WTC11 (cell line): ENCODE data around the gene RALA.

ENCODE experiments used
- ARID4B ChIP-seq: sonication (generic); formaldehyde crosslinking; IDR thresholded peaks from 2 replicates; pipeline ENCODE4 v1.8.0; 2023; ENCODE audit warnings: missing genetic modification reagents, mild to moderate bottlenecking, borderline replicate concordance
- CBFB ChIP-seq: sonication (generic); formaldehyde crosslinking; IDR thresholded peaks from 2 replicates; pipeline ENCODE4 v1.8.1; 2022; ENCODE audit warnings: mild to moderate bottlenecking, low read depth, missing genetic modification reagents
- CREB1 ChIP-seq: sonication (generic); formaldehyde crosslinking; IDR thresholded peaks from 2 replicates; pipeline ENCODE4 v1.8.0; 2023; ENCODE audit warnings: mild to moderate bottlenecking, missing genetic modification reagents
- FOXJ3 ChIP-seq: sonication (generic); formaldehyde crosslinking; IDR thresholded peaks from 2 replicates; pipeline ENCODE4 v1.9.0; 2021; ENCODE audit warnings: missing genetic modification reagents, mild to moderate bottlenecking, borderline replicate concordance
- GTF2I ChIP-seq: fragments of 250-450 bp; sonication (Bioruptor Pico); conservative IDR thresholded peaks from 2 replicates; pipeline ENCODE4 v1.4.0; 2021; ENCODE audit warnings: mild to moderate bottlenecking
- KAT7 ChIP-seq: sonication (generic); formaldehyde crosslinking; IDR thresholded peaks from 2 replicates; pipeline ENCODE4 v1.8.1; 2023; ENCODE audit warnings: missing genetic modification reagents, mild to moderate bottlenecking, borderline replicate concordance
- NFYB ChIP-seq: sonication (generic); formaldehyde crosslinking; conservative IDR thresholded peaks from 2 replicates; pipeline ENCODE4 v1.8.0; 2022; ENCODE audit warnings: low read depth, missing genetic modification reagents
- SP1 ChIP-seq: sonication (generic); formaldehyde crosslinking; conservative IDR thresholded peaks from 2 replicates; pipeline ENCODE4 v1.8.1; 2022; ENCODE audit warnings: missing genetic modification reagents
- TEAD4 ChIP-seq: sonication (generic); formaldehyde crosslinking; IDR thresholded peaks from 2 replicates; pipeline ENCODE4 v1.8.0; 2022; ENCODE audit warnings: mild to moderate bottlenecking, missing genetic modification reagents
- TF ChIP-seq, protein P1 (sequence below): fragments of 200-600 bp; IDR thresholded peaks from 2 replicates; pipeline ENCODE4 v1.8.0; 2022; ENCODE audit warnings: antibody characterized with exemption
- TF ChIP-seq, protein P2 (sequence below): sonication (generic); formaldehyde crosslinking; conservative IDR thresholded peaks from 2 replicates; pipeline ENCODE4 v1.8.1; 2022; ENCODE audit warnings: mild to moderate bottlenecking, missing genetic modification reagents

DNA sequence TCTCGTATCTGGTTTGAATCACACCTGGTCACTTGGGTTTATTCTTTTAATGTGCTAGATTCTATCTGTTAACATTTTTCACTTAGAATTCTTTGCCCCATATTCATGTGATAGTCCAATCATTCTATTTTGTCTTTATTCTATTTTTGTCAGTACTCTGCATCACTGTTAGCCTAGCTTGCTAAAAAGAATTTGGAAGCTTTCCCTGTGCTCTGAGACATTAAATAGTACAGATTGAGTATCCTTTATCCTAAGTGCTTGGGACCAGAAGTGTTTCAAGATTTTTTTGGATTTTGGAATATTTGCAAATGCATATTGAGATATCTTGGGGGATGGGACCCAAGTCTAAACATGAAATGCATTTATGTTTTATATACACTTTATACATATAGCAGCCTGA lies 51.0 kb downstream of the RALA start:
- TF ChIP-seq CBFB (CRISPR knock-in tag) (no peak), SP1 (CRISPR knock-in tag) (no peak), ARID4B (CRISPR knock-in tag) (no peak), NFYB (CRISPR knock-in tag) (no peak), KAT7 (CRISPR knock-in tag) (no peak), GTF2I (CRISPR knock-in tag) (no peak), FOXJ3 (CRISPR knock-in tag) (no peak), TEAD4 (CRISPR knock-in tag) (no peak), CREB1 (CRISPR knock-in tag) (no peak)
- TF ChIP-seq, protein P1, sequence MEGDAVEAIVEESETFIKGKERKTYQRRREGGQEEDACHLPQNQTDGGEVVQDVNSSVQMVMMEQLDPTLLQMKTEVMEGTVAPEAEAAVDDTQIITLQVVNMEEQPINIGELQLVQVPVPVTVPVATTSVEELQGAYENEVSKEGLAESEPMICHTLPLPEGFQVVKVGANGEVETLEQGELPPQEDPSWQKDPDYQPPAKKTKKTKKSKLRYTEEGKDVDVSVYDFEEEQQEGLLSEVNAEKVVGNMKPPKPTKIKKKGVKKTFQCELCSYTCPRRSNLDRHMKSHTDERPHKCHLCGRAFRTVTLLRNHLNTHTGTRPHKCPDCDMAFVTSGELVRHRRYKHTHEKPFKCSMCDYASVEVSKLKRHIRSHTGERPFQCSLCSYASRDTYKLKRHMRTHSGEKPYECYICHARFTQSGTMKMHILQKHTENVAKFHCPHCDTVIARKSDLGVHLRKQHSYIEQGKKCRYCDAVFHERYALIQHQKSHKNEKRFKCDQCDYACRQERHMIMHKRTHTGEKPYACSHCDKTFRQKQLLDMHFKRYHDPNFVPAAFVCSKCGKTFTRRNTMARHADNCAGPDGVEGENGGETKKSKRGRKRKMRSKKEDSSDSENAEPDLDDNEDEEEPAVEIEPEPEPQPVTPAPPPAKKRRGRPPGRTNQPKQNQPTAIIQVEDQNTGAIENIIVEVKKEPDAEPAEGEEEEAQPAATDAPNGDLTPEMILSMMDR: no peak
- TF ChIP-seq, protein P2, sequence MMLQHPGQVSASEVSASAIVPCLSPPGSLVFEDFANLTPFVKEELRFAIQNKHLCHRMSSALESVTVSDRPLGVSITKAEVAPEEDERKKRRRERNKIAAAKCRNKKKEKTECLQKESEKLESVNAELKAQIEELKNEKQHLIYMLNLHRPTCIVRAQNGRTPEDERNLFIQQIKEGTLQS (CRISPR knock-in tag): no peak
